HG02571 (cell line): ENCODE measurements around the gene PAGR1.

Source experiments
- ATAC-seq: cut with Tn5 transposase; IDR thresholded peaks from one replicate; pipeline ENCODE4 v1.9.1; 2021; ENCODE audit warnings: mild to moderate bottlenecking, moderate library complexity; ENCODE audit not compliant: unreplicated experiment

The PAGR1 gene

DNA sequence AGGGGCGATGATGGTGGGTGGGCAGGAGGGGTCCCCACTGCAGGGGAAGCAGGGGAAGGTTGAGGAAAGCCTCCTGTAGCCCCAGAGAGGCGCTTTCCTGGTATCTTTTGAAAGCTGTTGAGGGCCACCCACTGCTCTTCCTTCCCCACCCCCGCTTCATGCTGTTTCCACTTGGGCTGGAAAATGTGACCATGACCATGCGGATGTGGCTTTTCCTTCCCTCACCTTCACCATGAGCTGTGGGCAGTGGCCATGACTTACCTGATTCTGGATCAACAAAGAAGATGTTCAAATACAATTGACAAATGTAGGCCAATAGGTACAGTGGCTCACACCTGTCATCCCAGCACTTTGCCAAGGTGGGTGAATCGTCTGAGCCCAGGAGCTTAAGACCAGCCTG is 18.1 kb downstream of the PAGR1 start:
- ATAC-seq: no peak

DNA sequence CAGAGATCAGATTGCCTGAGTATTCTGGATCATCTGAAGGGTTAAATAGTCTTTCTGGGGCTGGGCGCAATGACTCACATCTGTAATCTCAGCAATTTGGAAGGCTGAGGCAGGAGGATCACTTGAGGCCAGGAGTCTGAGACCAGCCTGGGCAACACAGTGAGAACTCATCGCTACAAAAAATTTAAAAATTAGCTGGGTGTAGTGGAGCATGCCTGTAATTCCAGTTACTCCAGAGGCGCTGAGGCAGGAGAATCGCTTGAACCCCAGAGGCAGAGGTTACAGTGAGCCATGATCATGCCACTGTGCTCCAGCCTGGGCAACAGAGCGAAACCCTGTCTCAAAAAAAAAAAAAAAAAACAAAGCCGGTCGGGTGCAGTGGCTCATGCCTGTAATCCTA is 20.0 kb downstream of the PAGR1 start:
- no peak for ATAC-seq

DNA sequence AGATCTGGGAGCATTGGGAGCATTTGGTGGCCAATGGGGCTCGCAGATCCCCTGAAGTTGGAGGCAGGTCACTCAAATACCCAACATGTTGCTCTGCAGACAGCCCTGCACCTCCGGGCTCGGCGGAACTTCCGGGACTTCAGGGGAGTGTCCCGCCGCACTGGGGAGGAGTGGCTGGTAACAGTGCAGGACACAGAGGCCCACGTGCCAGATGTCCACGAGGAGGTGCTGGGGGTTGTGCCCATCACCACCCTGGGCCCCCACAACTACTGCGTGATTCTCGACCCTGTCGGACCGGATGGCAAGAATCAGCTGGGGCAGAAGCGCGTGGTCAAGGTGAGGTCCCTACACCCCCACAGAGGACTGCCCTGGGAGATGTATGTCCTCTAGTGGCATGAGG is 20.7 kb downstream of the PAGR1 start:
- no peak for ATAC-seq

DNA sequence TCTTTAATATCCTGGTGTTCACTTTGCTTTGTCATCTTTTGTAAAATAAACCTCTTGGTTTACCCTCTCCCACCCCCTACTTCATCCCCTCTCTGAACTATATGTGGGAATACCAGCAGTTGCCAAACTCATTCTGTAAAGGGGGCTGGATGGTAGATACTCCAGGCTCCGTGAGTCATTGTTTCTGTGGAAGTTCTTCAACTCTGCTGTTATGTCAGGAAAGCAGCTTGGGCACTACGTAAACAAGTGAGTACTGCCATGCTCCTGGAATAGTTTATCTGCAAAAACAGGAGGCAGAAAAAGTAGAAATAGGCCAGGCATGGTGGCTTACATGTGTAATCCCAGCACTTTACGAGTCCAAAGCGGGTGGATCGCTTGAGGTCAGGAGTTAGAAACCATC is 21.9 kb downstream of the PAGR1 start:
- ATAC-seq: no peak

DNA sequence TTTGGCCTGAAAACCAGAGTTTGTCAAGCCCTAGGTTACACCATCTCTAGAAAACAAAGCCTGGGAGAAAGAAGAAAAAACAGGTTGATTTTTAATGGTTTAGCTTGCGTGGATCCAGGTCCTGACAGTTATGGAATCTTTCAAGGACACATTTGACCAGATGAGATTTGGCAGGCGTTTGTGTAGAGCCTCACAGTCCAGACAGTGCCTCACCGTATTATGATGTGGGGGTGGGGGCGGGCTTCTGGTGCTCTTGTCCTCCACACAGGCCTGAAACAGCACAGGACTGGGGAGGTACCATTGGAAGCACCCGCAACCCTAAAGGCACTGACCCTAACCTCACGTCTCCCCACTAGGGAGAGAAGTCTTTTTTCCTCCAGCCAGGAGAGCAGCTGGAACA is 23.9 kb downstream of the PAGR1 start:
- ATAC-seq: no peak

DNA sequence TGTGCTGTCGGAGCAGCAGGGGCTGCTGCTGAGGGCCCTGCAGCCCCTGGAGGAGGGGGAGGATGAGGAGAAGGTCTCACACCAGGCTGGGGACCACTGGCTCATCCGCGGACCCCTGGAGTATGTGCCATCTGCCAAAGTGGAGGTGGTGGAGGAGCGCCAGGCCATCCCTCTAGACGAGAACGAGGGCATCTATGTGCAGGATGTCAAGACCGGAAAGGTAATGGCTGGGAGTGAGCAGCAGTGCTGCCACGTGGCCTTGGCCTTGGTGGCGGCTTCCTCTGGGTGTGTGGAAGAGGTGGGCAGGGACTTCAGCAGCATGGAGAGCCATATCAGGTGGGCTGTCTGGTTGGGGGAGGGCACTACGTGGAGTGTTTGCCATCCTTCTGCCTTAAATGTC is 24.3 kb downstream of the PAGR1 start:
- no peak for ATAC-seq

DNA sequence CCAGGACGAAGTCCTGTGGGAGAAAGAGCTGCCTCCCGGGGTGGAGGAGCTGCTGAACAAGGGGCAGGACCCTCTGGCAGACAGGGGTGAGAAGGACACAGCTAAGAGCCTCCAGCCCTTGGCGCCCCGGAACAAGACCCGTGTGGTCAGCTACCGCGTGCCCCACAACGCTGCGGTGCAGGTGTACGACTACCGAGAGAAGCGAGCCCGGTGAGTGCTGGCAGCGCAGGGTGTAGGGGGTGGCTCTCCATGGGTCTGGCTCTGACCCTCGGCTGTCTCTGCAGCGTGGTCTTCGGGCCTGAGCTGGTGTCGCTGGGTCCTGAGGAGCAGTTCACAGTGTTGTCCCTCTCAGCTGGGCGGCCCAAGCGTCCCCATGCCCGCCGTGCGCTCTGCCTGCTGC is 25.7 kb downstream of the PAGR1 start:
- ATAC-seq: no peak

DNA sequence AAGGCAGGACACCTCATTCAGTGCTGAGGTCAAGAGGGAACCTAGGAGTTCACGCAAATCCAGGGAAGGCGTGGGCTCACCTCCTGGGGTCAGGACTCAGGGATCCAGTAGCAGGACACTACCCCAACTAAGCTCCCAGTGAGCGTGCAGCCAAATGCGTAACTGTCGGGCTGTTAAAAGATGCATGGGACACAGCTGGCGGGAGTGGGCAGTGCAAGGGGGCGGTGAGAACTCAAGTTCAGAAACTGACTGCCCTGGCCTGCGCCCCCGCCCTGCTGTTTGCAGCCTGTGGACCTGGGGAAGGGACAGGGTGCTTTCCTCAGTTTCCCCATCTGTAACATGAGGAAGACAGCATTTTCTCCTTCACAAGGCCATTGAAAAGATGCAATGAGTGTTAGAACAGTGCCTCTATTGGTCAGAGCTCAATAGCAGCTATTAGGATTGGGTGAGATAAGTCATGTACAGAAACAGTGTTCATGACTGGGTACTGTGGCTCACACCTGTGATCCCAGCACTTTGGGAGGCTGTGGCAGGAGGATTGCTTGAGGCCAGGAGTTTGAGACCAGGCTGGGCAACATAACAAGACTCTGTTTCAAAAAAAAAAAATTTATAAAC is 26.9 kb downstream of the PAGR1 start:
- no peak for ATAC-seq

DNA sequence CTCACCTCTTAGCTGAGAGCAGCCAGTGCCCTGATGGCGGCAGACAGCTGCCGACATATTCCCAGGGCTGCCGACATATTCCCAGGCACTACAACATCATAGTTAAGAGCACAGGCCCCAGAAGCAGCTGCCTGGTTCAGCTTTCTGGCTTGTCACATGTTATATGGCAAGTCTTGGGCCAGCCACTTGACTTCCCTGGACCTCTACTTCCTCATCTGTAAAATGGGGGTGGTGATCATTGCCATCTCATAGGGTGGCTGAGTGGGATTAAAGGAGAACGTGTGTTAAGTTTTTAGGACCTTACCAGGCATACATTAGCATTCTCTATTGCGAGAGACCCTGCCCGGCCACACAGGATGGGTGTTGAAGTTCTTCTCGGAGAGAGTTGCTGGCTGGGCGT is 28.0 kb downstream of the PAGR1 start:
- no peak for ATAC-seq

DNA sequence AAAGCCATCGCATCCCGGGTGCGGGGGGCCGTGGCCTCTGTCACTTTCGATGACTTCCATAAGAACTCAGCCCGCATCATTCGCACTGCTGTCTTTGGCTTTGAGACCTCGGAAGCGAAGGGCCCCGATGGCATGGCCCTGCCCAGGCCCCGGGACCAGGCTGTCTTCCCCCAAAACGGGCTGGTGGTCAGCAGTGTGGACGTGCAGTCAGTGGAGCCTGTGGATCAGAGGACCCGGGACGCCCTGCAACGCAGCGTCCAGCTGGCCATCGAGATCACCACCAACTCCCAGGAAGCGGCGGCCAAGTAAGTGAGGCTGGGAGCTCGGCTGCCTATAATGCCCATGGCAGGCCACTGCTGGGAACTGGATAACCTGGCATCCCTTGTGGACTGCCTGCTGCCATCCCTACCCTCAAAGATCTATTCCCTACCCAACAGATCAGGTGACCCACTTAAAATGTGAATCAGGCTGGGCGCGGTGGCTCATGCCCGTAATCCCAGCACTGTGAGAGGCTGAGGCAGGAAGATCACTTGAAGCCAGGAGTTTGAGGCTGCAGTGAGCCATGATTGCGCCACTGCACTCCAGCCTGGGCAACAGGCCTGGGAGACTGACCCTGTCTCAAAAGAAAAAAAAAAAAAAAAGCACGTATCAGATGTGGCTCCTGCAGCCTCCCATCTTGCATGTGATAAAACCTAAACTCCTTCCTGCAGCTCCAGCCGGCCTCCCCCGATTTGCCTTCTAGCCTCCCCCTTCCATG is 28.8 kb downstream of the PAGR1 start:
- no peak for ATAC-seq

DNA sequence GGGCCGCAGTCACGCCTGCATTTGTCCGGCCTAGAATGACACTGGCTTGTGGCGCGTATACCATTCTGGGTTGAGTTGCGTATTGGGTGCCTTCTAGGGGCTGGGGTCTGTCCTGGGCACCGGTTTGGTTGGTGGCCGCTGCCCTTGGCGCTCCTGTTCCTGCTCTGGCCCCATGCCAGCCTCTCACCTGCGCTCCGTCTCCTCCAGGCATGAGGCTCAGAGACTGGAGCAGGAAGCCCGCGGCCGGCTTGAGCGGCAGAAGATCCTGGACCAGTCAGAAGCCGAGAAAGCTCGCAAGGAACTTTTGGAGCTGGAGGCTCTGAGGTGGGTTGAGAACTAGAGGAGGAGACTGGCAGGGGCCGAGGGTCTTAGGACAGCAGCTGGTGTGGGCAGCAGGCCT is 29.7 kb downstream of the PAGR1 start:
- no peak for ATAC-seq

DNA sequence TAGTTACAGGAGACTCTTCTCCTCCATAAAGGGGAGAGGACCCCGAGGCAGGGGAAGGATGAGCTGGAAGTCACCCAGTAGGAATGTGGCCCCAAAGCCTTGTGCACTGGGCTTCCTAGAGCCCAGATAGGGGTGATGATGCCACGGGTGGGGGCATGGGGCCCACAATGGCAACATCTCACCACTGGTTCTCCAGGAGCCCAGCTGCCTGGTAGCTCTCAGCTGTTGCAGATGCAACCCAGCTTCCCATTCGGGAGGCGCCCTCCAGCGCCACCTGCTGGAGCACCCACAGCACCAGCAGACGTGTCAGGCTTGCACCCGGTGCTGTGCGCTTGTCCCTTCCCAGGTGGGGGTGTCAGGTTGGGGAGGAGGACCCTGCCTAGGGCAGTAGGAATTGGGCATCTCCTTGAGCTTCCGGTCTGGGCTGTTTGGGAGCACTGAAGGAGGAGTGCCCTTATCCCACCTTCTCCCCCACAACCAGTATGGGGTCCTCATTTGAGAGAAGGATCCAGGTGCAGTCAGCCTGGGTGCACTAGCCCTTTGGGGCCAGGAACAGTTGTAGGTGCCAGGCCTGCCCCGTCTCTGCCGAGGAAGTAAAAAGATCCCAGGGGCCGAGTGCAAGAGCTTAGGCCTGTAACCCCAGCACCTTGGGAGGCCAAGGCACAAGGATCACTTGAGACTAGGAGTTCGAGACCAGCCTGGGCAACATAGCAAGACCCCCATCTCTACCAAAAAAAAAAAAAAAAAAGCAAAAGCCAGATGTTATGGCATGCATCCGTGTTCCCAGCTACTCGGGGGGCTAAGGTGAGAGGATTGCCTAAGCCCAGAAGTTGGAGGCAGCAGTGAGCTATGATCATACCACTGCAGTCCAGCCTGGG is 32.7 kb downstream of the PAGR1 start:
- ATAC-seq: no peak

DNA sequence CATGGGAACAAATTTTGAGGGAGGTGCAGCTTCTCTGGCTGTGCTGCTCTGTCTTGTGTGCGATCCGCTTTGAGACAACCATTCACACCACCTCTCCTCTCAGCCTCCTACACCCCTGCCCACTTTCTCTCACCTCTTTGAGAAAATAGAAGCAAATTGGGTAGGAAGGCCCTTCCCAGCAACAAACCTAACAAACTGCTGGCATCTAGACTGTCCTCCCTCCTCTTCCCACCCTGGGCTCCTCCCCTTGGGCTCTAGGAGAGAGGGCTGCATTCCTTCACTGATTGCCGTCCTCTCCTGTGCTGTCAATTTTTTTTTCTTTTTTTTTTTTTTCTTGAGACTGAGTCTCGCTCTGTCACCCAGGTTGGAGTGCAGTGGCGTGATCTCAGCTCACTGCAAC is 33.6 kb downstream of the PAGR1 start:
- no peak for ATAC-seq

DNA sequence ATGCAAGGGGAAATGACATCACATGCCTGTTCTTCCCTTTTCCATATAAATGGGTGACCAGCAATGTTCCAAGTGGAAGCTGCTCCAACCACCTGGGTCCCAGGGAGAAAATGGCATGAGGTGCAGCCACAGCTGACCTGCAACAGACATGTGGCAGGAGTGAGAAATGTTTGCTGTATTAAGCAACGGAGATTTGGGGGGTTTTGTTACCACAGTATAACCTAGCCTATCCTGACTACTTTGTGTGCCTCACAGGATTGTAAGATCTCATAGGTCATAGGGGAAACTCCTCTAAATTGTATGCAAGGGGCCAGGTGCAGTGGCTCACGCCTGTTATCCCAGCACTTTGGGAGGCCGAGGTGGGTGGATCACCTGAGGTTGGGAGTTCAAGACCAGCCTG is 35.0 kb downstream of the PAGR1 start:
- ATAC-seq: no peak

DNA sequence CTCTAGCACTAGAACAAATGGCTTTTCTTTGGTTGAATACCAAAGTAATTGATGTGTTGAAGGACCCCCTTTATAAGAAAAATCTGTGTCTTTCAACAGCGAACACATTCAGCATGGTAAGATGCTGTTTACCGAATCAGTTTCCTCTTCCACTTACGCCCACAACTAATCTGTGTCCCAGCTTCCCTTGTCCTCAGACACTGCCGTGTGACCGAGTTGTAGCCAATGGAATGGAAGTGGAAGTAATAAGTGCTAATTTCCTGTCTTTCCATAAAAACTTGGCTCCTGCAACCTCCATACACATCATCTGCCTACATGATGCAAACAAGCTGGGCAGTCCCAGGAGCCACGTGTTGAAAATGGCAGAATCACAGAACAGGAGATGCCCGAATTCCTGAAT is 36.7 kb downstream of the PAGR1 start:
- ATAC-seq: no peak

DNA sequence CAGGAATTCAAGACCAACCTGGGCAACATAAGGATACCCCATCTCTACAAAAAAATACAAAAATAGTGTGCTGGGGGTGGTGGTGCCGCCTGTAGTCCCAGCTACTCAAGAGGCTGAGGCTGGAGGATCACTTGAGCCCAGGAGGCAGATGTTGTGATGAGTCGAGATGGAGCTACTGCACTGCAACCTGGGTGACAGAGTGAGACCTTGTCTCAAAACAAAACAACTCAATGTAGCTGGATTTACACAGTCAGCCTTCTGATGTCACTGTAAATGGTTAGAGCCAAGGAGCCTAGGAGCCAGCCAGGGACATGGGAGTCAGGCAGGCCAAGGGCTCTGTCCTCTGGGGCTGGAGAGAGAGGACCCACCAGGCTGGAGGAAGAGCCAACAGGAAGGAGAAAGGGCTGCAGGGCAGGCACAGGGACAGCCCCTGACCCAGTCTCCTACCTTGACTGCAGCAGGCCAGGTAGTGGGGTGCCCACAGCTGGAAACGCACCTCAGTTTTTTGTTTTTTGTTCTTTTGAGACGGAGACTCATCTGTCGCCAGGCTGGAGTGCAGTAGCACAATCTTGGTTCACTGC is 38.7 kb downstream of the PAGR1 start:
- ATAC-seq: no peak

DNA sequence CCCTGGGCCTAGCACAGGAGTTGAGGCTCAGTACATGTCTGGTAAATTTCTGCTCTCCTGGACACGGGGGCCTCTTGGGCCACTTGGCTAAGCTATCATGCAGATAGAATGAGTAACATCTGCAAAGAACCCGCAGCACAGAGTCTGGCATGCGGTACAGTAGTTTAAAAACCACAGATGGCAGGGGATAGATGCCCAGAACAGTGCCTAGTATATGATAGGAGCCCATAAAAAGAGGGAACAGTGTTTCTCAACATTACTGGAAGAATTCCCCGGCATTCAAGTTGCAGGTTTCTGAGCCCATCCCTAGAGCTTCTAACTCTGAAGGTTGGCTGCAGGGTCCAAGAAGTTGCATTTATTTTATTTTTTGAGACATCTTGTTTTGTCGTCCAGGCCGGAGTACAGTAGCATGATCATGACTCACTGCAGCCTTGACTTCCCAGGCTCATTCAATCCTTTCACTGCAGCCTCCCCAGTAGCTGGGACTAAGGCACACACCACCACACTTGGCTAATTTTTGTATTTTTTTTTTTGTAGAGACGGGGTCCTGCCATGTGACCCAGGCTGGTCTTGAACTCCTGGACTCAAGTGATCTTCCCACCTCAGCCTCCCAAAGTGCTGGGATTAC is 41.3 kb downstream of the PAGR1 start:
- ATAC-seq: no peak

DNA sequence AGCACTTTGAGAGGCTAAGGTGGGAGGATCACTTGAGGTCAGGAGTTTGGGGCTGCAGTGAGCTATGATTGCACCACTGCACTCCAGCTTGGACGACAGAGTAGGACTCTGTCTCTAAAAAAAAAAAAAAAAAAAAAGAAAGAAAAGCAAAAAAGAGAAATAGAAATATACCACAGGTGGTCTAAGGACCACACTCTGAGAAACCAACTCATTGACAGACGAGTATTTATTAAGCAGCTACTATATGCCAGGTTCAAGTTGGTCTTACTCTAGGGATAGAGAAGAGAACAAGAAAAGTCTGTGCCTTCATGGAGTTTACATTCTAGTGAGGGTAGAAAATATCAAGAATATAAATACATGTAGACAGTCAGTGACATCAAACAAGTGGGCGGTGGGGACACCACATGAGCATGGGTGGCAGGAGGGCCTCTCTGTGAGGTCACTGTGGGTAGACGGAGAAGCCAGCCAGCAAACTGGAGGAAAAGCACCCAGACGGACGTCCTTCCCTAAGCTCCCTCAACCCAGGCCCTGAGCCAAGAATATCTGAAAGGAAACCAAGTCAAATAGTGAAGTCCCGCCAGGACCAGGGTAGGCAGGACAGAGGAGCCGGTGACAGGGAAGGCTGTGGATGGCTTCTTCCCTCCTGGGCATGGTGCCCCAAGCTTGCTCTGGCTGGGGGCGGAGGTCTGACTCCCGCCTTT is 42.3 kb downstream of the PAGR1 start:
- ATAC-seq: no peak

DNA sequence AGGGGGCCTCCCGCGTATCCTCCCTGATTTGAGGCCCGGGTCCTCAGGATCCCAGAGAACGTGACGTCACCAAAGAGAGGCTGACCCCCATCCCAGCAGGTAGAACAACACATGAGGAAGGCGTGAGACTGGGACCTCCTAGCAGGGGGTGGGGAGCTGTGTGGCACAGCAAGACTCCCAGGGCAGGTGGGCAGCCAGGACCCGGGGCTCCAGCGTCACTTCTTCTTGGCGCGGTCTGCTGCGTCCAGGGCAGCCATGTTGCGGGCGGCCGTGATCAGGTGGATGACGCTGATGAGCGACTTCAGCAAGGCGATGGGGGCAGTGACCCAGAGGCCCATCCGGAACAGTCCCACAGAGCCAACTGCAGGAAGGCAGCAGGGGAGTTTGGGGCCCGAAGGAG is 43.0 kb downstream of the PAGR1 start:
- ATAC-seq: no peak

DNA sequence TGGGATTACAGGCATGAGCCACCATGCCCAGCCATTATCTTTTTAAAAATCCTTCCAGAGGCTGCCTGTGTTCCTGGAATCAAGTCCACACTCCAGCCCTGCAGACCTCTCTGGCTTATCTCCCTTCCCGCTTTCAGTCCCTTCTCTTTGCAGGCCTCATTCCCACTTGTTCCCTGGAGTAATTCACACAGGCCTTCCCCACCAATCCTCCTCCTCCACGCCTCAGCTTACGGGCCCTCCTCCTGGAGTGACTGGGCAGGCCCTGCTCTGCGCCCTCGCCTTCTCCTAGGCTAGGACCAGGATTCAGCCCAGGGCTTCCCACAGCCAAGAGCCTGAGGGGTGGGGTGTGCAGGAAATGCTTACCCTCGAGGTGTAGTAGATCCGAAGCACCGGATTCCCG is 44.3 kb downstream of the PAGR1 start:
- no peak for ATAC-seq
